DOHH2 (cell line): Measurements from ENCODE around the gene CSRNP2.

ENCODE experiments used
- CTCF ChIP-seq: fragments of 200-600 bp; sonication (generic); IDR thresholded peaks from one replicate; pipeline ENCODE4 v1.5.1; 2014; ENCODE audit warnings: antibody characterized with exemption, mild to moderate bottlenecking, low read depth, low read length; ENCODE audit not compliant: poor library complexity, severe bottlenecking
- EZH2phosphoT487 ChIP-seq: fragments of 200-600 bp; sonication (generic); IDR thresholded peaks from 2 replicates; pipeline ENCODE4 v1.6.1; 2017; ENCODE audit warnings: borderline replicate concordance, mild to moderate bottlenecking, antibody characterized with exemption, low read length, moderate library complexity, mixed read lengths

- TF ChIP-seq CTCF (no peak), EZH2phosphoT487 (no peak)
Observed at GRCh38 chr12:51033457-51034089, 49.8 kb downstream of the CSRNP2 start.
